SK-N-MC (cell line): Measurements from ENCODE around the gene ZNF205.

Experiments used
- EZH2 ChIP-seq: fragments of 200-600 bp; sonication (generic); IDR thresholded peaks from one replicate; pipeline ENCODE4 v1.6.1; 2017; ENCODE audit warnings: antibody characterized with exemption
- FOXP2 ChIP-seq: optimal IDR thresholded peaks from 2 replicates; pipeline ENCODE3; 2011; ENCODE audit warnings: mild to moderate bottlenecking, moderate library complexity; ENCODE audit not compliant: insufficient read depth; ENCODE audit errors: extremely low read length, control extremely low read depth
- POLR2AphosphoS5 ChIP-seq: IDR thresholded peaks from 2 replicates; pipeline ENCODE4 v1.6.1; 2012; ENCODE audit warnings: mild to moderate bottlenecking, low read depth, low read length, borderline replicate concordance

GRCh38 chr16:3086596-3087242 is 25.7 kb upstream of the ZNF205 start:
- TF ChIP-seq EZH2 (no peak), POLR2AphosphoS5 (no peak), FOXP2 (no peak)
